Islet of Langerhans (tissue), 1 donor: ENCODE measurements around the gene ZNF616.
"Not testable (repeated sequence)": the region's sequence is repeated elsewhere in the genome, so short reads cannot be mapped to it uniquely, and the experiment has no call there.

ENCODE experiments used
- FAIRE-seq: peaks from one replicate; lab custom pipeline; 2011; peaks lifted over from hg19 to GRCh38; lab: Jason Lieb, UNC

Gene ZNF616

GRCh38 chr19:52102782-52103181 lies 37.0 kb downstream of the ZNF616 start:
- FAIRE-seq: no peak

GRCh38 chr19:52101866-52102562 lies 37.7 kb downstream of the ZNF616 start:
- FAIRE-seq: no peak

- FAIRE-seq: no peak
These were observed 40.1 kb downstream of the ZNF616 start for GRCh38 chr19:52099497-52100138.

- FAIRE-seq: not testable (repeated sequence)
These were observed 43.3 kb downstream of the ZNF616 start for GRCh38 chr19:52096416-52096815.

- no peak for FAIRE-seq
These were observed 44.3 kb downstream of the ZNF616 start, which contains the start of gene ZNF841 for GRCh38 chr19:52095172-52096014. TSS of gene ZNF841 (minus strand) at chr19:52095765. CDS start at chr19:52084801, 10,964 bp downstream.

GRCh38 chr19:52094526-52095130 lies 45.1 kb downstream of the ZNF616 start:
- no peak for FAIRE-seq

GRCh38 chr19:52086481-52086880 lies 53.3 kb downstream of the ZNF616 start:
- no peak for FAIRE-seq

GRCh38 chr19:52070496-52070895 lies 69.2 kb downstream of the ZNF616 start:
- FAIRE-seq: no peak

GRCh38 chr19:52069653-52070052 lies 70.1 kb downstream of the ZNF616 start:
- FAIRE-seq: no peak

- no peak for FAIRE-seq
These were observed 73.4 kb downstream of the ZNF616 start for GRCh38 chr19:52066258-52066863.

GRCh38 chr19:52065399-52065798 lies 74.3 kb downstream of the ZNF616 start:
- FAIRE-seq: no peak
